Keratinocyte (primary cell): ENCODE results near the gene OR6B2. TPM values are rescaled to one million over a fixed set of nuclear protein-coding genes. Genes with fewer than 3 reads are reported as not detected.

Experiments used
- DNase-seq: peaks from one replicate; pipeline ENCODE4 v3.0.0-alpha.2; 2011; ENCODE audit warnings: low read depth, missing footprints, low spot score
- FAIRE-seq: peaks from 2 replicates; lab custom pipeline; 2011; peaks lifted over from hg19 to GRCh38; lab: Jason Lieb, UNC
- H2AFZ ChIP-seq: 2 replicates; pipeline ENCODE4 v1.6.0; 2012; ENCODE audit warnings: low read length, control low read depth, inconsistent platforms; ENCODE audit not compliant: control insufficient read depth
- H3K27ac ChIP-seq: 2 replicates; pipeline ENCODE4 v1.5.1; 2011; ENCODE audit warnings: low read length; ENCODE audit not compliant: control insufficient read depth, insufficient read depth
- H3K27me3 ChIP-seq: 3 replicates; pipeline ENCODE4 v1.6.0; 2011; ENCODE audit warnings: low read length; ENCODE audit not compliant: control insufficient read depth, insufficient read depth; ENCODE audit errors: extremely low read depth
- H3K36me3 ChIP-seq, 2 experiments: 2 replicates in 1 of 2; 3 replicates in 1 of 2; pipeline ENCODE4 v1.5.1; 2011; ENCODE audit warnings: low read length in 2 of 2, mild to moderate bottlenecking in 1 of 2; ENCODE audit not compliant: control insufficient read depth in 2 of 2, insufficient read depth in 2 of 2; ENCODE audit errors: extremely low read depth in 1 of 2
- H3K4me1 ChIP-seq: 3 replicates; pipeline ENCODE4 v1.5.1; 2011; ENCODE audit warnings: low read length; ENCODE audit not compliant: control insufficient read depth, insufficient read depth; ENCODE audit errors: extremely low read depth
- H3K4me2 ChIP-seq: 3 replicates; pipeline ENCODE4 v1.6.0; 2011; ENCODE audit warnings: low read depth, low read length; ENCODE audit not compliant: control insufficient read depth, insufficient read depth; ENCODE audit errors: extremely low read depth
- H3K4me3 ChIP-seq, 3 experiments: fragments of 200-600 bp in 1 of 3; sonication (generic) in 1 of 3; 2 replicates in 2 of 3; 3 replicates in 1 of 3; pipeline ENCODE4 v1.5.1; 2011 to 2016; ENCODE audit warnings: low read length in 3 of 3, mild to moderate bottlenecking in 3 of 3, control low read depth in 2 of 3, inconsistent platforms in 1 of 3, low read depth in 1 of 3, mixed read lengths in 1 of 3, mixed run types in 1 of 3, moderate library complexity in 1 of 3; ENCODE audit not compliant: control insufficient read depth in 2 of 3, insufficient read depth in 2 of 3; ENCODE audit errors: extremely low read depth in 1 of 3
- H3K79me2 ChIP-seq: 2 replicates; pipeline ENCODE4 v1.6.0; 2012; ENCODE audit warnings: low read length; ENCODE audit not compliant: control insufficient read depth, insufficient read depth
- H3K9ac ChIP-seq: 3 replicates; pipeline ENCODE4 v1.6.0; 2011; ENCODE audit warnings: low read length; ENCODE audit not compliant: control insufficient read depth, insufficient read depth; ENCODE audit errors: extremely low read depth
- H3K9me1 ChIP-seq: 3 replicates; pipeline ENCODE4 v1.6.0; 2011; ENCODE audit warnings: low read length; ENCODE audit not compliant: control insufficient read depth, insufficient read depth; ENCODE audit errors: extremely low read depth
- H3K9me3 ChIP-seq: 2 replicates; pipeline ENCODE4 v1.5.1; 2012; ENCODE audit warnings: low read depth, low read length; ENCODE audit not compliant: control insufficient read depth
- H4K20me1 ChIP-seq: 3 replicates; pipeline ENCODE4 v1.6.0; 2011; ENCODE audit warnings: low read length; ENCODE audit not compliant: control insufficient read depth, insufficient read depth; ENCODE audit errors: extremely low read depth
- EZH2 ChIP-seq: IDR thresholded peaks from one replicate; pipeline ENCODE4 v1.6.1; 2012; ENCODE audit warnings: inconsistent platforms, mild to moderate bottlenecking, low read length, moderate library complexity
- dilution Hi-C: fragments of 300-500 bp; cut with MboI; formaldehyde crosslinking; loops from one replicate; pipeline ENCODE4 v1.7.0; 2020; ENCODE audit warnings: low sequenced_read_pairs; ENCODE audit not compliant: extremely low pct_ligation_motif_present
- polyA plus RNA-seq, 5 experiments: library from polyadenylated mRNA; depleted of rRNA in 3 of 5; stranded (reverse) in 3 of 5; stranded (forward) in 1 of 5; unstranded in 1 of 5; fragments of >200 nt; gene quantifications; 1 replicate in 1 of 5; 2 replicates in 3 of 5; 3 replicates in 1 of 5; pipeline versions ENCODE4 v1.2.1 to v1.2.3, GENCODE V29; 2011 to 2012; ENCODE audit warnings: missing spikeins in 2 of 5, low read depth in 1 of 5, low replicate concordance in 1 of 5
- TF ChIP-seq, protein P1 (sequence below), 3 experiments: IDR thresholded peaks in 1 of 3; conservative IDR thresholded peaks in 1 of 3; optimal IDR thresholded peaks in 1 of 3; 2 replicates in 2 of 3; 3 replicates in 1 of 3; pipeline versions ENCODE3 to v1.5.1; 2011; ENCODE audit warnings: low read length in 3 of 3, mild to moderate bottlenecking in 3 of 3, moderate library complexity in 2 of 3, control low read depth in 1 of 3, inconsistent platforms in 1 of 3; ENCODE audit not compliant: insufficient read depth in 2 of 3; ENCODE audit errors: extremely low read depth in 1 of 3

OR6B2 gene
- polyA plus RNA-seq, 1 donor (not counting 4 experiments of a cell fraction or from before 2014, with no cell fraction given) = not detected

DNA sequence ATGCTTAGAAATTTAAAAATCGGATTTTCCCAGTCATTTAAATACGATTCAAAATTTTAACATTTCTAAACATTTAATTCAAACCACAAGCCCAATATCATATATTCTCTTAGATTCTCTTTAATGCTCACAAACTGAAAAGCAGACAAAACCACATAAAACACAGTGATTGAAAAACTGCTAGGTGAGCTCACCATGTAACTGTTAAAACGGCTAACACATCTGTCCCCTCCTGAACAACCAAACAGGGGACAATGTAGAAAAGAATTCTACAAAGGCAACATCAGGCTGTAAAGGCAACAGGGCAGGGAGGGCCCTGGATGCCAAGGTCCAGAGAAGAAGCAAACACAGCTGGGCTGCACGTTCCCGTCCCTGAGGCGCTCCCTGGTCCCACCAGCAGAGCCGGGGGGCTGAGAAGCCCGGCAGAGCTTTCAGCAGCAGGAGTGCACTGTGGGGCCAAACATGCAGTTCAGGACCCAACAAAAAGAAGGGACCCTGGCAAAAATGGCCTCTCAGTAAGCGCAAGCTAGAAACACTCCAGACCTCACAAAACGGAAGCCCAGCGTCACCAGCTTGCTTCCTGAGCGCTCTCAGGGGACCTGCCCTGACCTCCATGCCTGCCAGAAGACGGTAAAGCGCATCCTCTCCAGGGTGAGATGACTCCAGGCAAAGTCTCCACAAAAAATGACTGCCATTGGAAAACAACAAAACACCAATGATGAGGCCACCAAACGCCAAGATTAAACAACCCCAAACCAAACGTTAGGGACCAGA lies 45.6 kb downstream of the OR6B2 start:
- Histone ChIP-seq H4K20me1 (no peaks in the 10 kb centered on the region), H3K9ac (no peak overlapping the region), H3K9me1 (no peaks in the 10 kb centered on the region), H3K27ac (no peak overlapping the region), H3K79me2 (no peaks in the 10 kb centered on the region), H3K4me3 (no peak overlapping the region), H3K4me1 (no peaks in the 10 kb centered on the region), H2AFZ (no peak overlapping the region), H3K36me3 (peaks cover 19 to 23% of the 10 kb centered on the region in 2 experiments), H3K9me3 (no peaks in the 10 kb centered on the region), H3K27me3 (no peaks in the 10 kb centered on the region), H3K4me2 (no peak overlapping the region)
- dilution Hi-C loops = no loop called here
- TF ChIP-seq, protein P1, sequence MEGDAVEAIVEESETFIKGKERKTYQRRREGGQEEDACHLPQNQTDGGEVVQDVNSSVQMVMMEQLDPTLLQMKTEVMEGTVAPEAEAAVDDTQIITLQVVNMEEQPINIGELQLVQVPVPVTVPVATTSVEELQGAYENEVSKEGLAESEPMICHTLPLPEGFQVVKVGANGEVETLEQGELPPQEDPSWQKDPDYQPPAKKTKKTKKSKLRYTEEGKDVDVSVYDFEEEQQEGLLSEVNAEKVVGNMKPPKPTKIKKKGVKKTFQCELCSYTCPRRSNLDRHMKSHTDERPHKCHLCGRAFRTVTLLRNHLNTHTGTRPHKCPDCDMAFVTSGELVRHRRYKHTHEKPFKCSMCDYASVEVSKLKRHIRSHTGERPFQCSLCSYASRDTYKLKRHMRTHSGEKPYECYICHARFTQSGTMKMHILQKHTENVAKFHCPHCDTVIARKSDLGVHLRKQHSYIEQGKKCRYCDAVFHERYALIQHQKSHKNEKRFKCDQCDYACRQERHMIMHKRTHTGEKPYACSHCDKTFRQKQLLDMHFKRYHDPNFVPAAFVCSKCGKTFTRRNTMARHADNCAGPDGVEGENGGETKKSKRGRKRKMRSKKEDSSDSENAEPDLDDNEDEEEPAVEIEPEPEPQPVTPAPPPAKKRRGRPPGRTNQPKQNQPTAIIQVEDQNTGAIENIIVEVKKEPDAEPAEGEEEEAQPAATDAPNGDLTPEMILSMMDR (optimal IDR thresholded peaks at IDR 0.05 in 1 of 3, IDR thresholded peaks at IDR 0.05 in 1 of 3, conservative IDR thresholded peaks at IDR 0.05 in 1 of 3; ENCODE audit: extremely low read depth in 1 of 3, insufficient read depth in 2 of 3, low read length in 3 of 3) = no peak
- no peak for TF ChIP-seq EZH2
- no peak for FAIRE-seq
- DNase-seq = no peak

DNA sequence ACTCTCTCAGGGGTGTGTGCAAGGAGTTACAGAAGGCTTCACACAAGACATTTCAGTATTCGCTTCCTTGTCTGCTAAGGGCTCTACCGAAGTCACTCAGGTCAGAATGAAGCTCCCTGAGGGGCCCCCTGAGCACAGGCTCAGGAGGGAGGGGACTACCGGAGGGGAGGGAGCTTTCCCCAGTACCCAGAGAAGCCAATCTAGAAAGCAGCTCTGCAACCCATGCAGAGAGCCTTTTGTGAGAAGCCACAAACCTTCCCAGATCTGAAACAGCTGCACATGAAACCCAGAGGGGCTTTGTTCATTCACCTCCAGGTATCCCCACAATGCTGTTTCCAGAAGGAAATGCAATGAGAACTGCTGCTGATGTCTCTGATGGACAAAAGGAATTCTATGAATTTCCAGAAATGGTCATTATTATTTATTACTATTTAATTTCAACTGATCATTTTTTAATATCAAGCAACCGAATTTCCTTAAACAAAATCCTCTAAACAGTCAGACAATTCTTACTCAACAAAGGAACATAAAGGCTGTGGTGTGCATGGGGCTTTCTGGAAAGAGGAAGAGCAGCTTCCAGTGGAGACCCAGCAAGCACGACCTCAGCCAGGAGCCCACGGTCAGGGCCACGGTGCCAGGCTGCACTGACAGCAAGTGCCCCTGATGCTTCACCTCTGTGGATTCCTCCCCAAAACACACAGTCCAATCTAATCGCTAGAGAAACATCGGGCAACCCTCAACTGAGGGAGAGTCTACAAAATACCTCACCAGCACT lies 47.0 kb downstream of the OR6B2 start:
- Histone ChIP-seq H3K79me2 (no peaks in the 10 kb centered on the region), H3K4me3 (no peak overlapping the region), H3K9ac (no peak overlapping the region), H4K20me1 (no peaks in the 10 kb centered on the region), H3K4me2 (no peak overlapping the region), H3K36me3 (peaks cover 11 to 19% of the 10 kb centered on the region in 2 experiments), H3K9me3 (no peaks in the 10 kb centered on the region), H3K27ac (no peak overlapping the region), H3K9me1 (no peaks in the 10 kb centered on the region), H2AFZ (no peak overlapping the region), H3K4me1 (no peaks in the 10 kb centered on the region), H3K27me3 (no peaks in the 10 kb centered on the region)
- TF ChIP-seq EZH2 = no peak
- TF ChIP-seq, protein P1 (optimal IDR thresholded peaks at IDR 0.05 in 1 of 3, IDR thresholded peaks at IDR 0.05 in 1 of 3, conservative IDR thresholded peaks at IDR 0.05 in 1 of 3; ENCODE audit: extremely low read depth in 1 of 3, insufficient read depth in 2 of 3, low read length in 3 of 3) = no peak
- DNase-seq = no peak
- dilution Hi-C loops = no loop called here
- FAIRE-seq = no peak

Other genes starting within 250 kb of the OR6B2 start
- gene NDUFA10, start 5.1 kb downstream of the OR6B2 start, polyA plus RNA-seq = 114 to 129 TPM (median 127 TPM) in 3 replicates
- not detected in 3 replicates for gene OR6B3, start 23.1 kb upstream of the OR6B2 start, polyA plus RNA-seq
- gene COPS9, start 105.9 kb upstream of the OR6B2 start, polyA plus RNA-seq = 238 to 399 TPM (median 385 TPM) in 3 replicates
- not detected in 3 replicates for gene OTOS, start 110.2 kb upstream of the OR6B2 start, polyA plus RNA-seq